HCT116 (cell line): ENCODE results near the gene OMP.

Experiments used
- CTCF ChIP-seq, 3 experiments: fragments of 200-600 bp in 1 of 3; sonication (generic) in 1 of 3; IDR thresholded peaks in 2 of 3; conservative IDR thresholded peaks in 1 of 3; 2 replicates each; pipeline ENCODE4 v1.5.1; 2012 to 2017; ENCODE audit warnings: low read depth in 2 of 3, low read length in 2 of 3, antibody characterized with exemption in 1 of 3, borderline replicate concordance in 1 of 3, control low read depth in 1 of 3, mild to moderate bottlenecking in 1 of 3, mixed read lengths in 1 of 3, mixed run types in 1 of 3, moderate library complexity in 1 of 3; ENCODE audit not compliant: insufficient read depth in 1 of 3
- POLR2A ChIP-seq: IDR thresholded peaks from 2 replicates; pipeline ENCODE4 v1.7.0; 2011; ENCODE audit warnings: borderline replicate concordance; ENCODE audit not compliant: insufficient read depth, insufficient read length; ENCODE audit errors: extremely low read depth
- POLR2AphosphoS5 ChIP-seq: IDR thresholded peaks from 2 replicates; pipeline ENCODE4 v1.6.1; 2011; ENCODE audit warnings: mild to moderate bottlenecking, low read depth, low read length, moderate library complexity
- RAD21 ChIP-seq: IDR thresholded peaks from 2 replicates; pipeline ENCODE4 v1.6.1; 2012; ENCODE audit warnings: low read depth, mild to moderate bottlenecking
- SIN3A ChIP-seq: IDR thresholded peaks from 2 replicates; pipeline ENCODE4 v1.6.1; 2012; ENCODE audit warnings: low read depth
- TCF7L2 ChIP-seq: IDR thresholded peaks from 2 replicates; pipeline ENCODE4 v1.7.0; 2011; ENCODE audit warnings: borderline replicate concordance, inconsistent platforms; ENCODE audit not compliant: insufficient read depth, insufficient read length; ENCODE audit errors: extremely low read depth
- ZNF274 ChIP-seq: fragments of 200-500 bp; sonication (Bioruptor generic); IDR thresholded peaks from 2 replicates; pipeline ENCODE4 v1.6.1; 2014; ENCODE audit warnings: mild to moderate bottlenecking, low read depth, low read length, inconsistent platforms

- no peak for TF ChIP-seq ZNF274
- no peak for TF ChIP-seq TCF7L2
- TF ChIP-seq CTCF (IDR thresholded peaks at IDR 0.05 in 2 of 3, conservative IDR thresholded peaks at IDR 0.05 in 1 of 3; ENCODE audit: borderline replicate concordance in 1 of 3, insufficient read depth in 1 of 3, low read depth in 2 of 3, low read length in 2 of 3), result no peak
- TF ChIP-seq SIN3A, result no peak
- TF ChIP-seq POLR2A, result no peak
- TF ChIP-seq RAD21, result no peak
- no peak for TF ChIP-seq POLR2AphosphoS5
These were observed 9.3 kb downstream of the OMP start for GRCh38 chr11:77111946-77112345.
